ENCODE measurements around the gene CPLX1.

The CPLX1 gene

GRCh38 chr4:740011-740410 is 85.9 kb downstream of the CPLX1 start:
- TF ChIP-seq CREB1 (IDR thresholded peaks at IDR 0.05; ENCODE audit: low read depth) (no peak), TCF12 (IDR thresholded peaks at IDR 0.05; ENCODE audit: low read depth) (no peak), NFIC (IDR thresholded peaks at IDR 0.05) (no peak), YY1 (IDR thresholded peaks at IDR 0.05; ENCODE audit: low read depth) (no peak), EGR1 (IDR thresholded peaks at IDR 0.05) (no peak), FOXM1 (IDR thresholded peaks at IDR 0.05; ENCODE audit: borderline replicate concordance, low read depth) (no peak), TAF1 (IDR thresholded peaks at IDR 0.05; ENCODE audit: low read depth) (no peak), RAD21 (IDR thresholded peaks at IDR 0.05; ENCODE audit: low read depth) (no peak), USF1 (IDR thresholded peaks at IDR 0.05) (no peak), ZBTB7A (IDR thresholded peaks at IDR 0.05; ENCODE audit: low read depth) (no peak), TEAD4 (IDR thresholded peaks at IDR 0.05) (no peak), CEBPB (IDR thresholded peaks at IDR 0.05) (no peak), EP300 (IDR thresholded peaks at IDR 0.05; ENCODE audit: borderline replicate concordance) (no peak)
- TF ChIP-seq, protein P1, sequence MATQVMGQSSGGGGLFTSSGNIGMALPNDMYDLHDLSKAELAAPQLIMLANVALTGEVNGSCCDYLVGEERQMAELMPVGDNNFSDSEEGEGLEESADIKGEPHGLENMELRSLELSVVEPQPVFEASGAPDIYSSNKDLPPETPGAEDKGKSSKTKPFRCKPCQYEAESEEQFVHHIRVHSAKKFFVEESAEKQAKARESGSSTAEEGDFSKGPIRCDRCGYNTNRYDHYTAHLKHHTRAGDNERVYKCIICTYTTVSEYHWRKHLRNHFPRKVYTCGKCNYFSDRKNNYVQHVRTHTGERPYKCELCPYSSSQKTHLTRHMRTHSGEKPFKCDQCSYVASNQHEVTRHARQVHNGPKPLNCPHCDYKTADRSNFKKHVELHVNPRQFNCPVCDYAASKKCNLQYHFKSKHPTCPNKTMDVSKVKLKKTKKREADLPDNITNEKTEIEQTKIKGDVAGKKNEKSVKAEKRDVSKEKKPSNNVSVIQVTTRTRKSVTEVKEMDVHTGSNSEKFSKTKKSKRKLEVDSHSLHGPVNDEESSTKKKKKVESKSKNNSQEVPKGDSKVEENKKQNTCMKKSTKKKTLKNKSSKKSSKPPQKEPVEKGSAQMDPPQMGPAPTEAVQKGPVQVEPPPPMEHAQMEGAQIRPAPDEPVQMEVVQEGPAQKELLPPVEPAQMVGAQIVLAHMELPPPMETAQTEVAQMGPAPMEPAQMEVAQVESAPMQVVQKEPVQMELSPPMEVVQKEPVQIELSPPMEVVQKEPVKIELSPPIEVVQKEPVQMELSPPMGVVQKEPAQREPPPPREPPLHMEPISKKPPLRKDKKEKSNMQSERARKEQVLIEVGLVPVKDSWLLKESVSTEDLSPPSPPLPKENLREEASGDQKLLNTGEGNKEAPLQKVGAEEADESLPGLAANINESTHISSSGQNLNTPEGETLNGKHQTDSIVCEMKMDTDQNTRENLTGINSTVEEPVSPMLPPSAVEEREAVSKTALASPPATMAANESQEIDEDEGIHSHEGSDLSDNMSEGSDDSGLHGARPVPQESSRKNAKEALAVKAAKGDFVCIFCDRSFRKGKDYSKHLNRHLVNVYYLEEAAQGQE (IDR thresholded peaks at IDR 0.05; ENCODE audit: low read depth): no peak
- TF ChIP-seq, protein P2, sequence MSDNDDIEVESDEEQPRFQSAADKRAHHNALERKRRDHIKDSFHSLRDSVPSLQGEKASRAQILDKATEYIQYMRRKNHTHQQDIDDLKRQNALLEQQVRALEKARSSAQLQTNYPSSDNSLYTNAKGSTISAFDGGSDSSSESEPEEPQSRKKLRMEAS (IDR thresholded peaks at IDR 0.05): no peak

DNA sequence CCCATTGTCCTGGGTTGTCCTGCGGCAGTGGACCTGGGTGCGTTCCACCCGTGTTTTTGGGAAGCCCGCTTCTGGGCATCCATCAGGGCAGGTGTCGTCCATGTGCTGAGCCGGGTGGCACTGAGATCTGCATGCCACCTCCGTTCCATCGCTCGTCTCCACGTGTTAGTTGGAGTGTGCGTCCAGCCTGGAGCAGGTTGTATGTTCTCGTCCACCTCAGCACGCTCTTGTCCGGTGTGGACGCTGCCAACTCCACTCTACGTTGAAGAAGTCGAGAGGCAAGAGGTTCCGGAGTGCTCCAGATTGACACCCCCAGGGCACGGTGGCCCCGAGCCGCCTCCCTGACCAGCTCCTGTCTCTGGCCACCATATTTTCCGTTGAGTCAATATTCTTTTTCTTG is 86.4 kb downstream of the CPLX1 start:
- TF ChIP-seq, protein P1 (IDR thresholded peaks at IDR 0.05; ENCODE audit: low read depth): no peak
- TF ChIP-seq CREB1 (IDR thresholded peaks at IDR 0.05; ENCODE audit: low read depth) (no peak), NFIC (IDR thresholded peaks at IDR 0.05) (no peak), TAF1 (IDR thresholded peaks at IDR 0.05; ENCODE audit: low read depth) (no peak), RAD21 (IDR thresholded peaks at IDR 0.05; ENCODE audit: low read depth) (no peak), FOXM1 (IDR thresholded peaks at IDR 0.05; ENCODE audit: borderline replicate concordance, low read depth) (no peak), USF1 (IDR thresholded peaks at IDR 0.05) (no peak), EGR1 (IDR thresholded peaks at IDR 0.05) (no peak), ZBTB7A (IDR thresholded peaks at IDR 0.05; ENCODE audit: low read depth) (no peak), TCF12 (IDR thresholded peaks at IDR 0.05; ENCODE audit: low read depth) (no peak), EP300 (IDR thresholded peaks at IDR 0.05; ENCODE audit: borderline replicate concordance) (no peak), CEBPB (IDR thresholded peaks at IDR 0.05) (no peak), YY1 (IDR thresholded peaks at IDR 0.05; ENCODE audit: low read depth) (no peak), TEAD4 (IDR thresholded peaks at IDR 0.05) (no peak)
- TF ChIP-seq, protein P2 (IDR thresholded peaks at IDR 0.05): no peak

DNA sequence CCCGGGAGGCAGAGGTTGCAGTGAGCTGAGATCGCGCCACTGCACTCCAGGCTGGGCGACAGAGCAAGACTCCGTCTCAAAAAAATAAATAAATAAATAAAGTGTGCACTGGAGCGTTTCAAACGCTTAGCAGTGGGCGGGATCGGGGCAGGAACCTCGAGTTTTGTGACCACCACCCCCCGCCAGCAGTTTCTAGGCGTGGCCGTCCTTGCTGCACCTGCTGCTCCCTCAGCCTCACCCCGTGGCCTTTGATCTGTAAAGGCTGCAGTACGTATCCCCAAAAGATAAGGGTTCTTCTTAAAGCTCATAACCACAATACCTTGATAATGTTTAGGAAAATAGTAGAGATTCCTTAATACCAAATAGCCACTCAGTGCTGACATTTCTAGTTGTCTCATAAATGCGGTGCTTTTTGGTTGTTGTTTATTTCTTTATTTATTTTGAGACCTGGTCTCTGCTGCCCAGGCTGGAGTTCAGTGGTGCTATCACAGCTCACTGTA is 87.1 kb downstream of the CPLX1 start:
- no peak for TF ChIP-seq TEAD4 (IDR thresholded peaks at IDR 0.05)
- TF ChIP-seq TAF1 (IDR thresholded peaks at IDR 0.05; ENCODE audit: low read depth): no peak
- no peak for TF ChIP-seq FOXM1 (IDR thresholded peaks at IDR 0.05; ENCODE audit: borderline replicate concordance, low read depth)
- no peak for TF ChIP-seq CREB1 (IDR thresholded peaks at IDR 0.05; ENCODE audit: low read depth)
- TF ChIP-seq CEBPB (IDR thresholded peaks at IDR 0.05): no peak
- TF ChIP-seq YY1 (IDR thresholded peaks at IDR 0.05; ENCODE audit: low read depth): no peak
- TF ChIP-seq, protein P2 (IDR thresholded peaks at IDR 0.05): no peak
- no peak for TF ChIP-seq EGR1 (IDR thresholded peaks at IDR 0.05)
- TF ChIP-seq ZBTB7A (IDR thresholded peaks at IDR 0.05; ENCODE audit: low read depth): no peak
- TF ChIP-seq EP300 (IDR thresholded peaks at IDR 0.05; ENCODE audit: borderline replicate concordance): no peak
- no peak for TF ChIP-seq NFIC (IDR thresholded peaks at IDR 0.05)
- no peak for TF ChIP-seq RAD21 (IDR thresholded peaks at IDR 0.05; ENCODE audit: low read depth)
- TF ChIP-seq USF1 (IDR thresholded peaks at IDR 0.05): no peak
- TF ChIP-seq TCF12 (IDR thresholded peaks at IDR 0.05; ENCODE audit: low read depth): no peak
- TF ChIP-seq, protein P1 (IDR thresholded peaks at IDR 0.05; ENCODE audit: low read depth): no peak

Data from Ishikawa (cell line).